AG04450 (cell line): Measurements from ENCODE around the gene ASPSCR1. TPM values are rescaled to one million over a fixed set of nuclear protein-coding genes. Genes with fewer than 3 reads are reported as not detected.
A peak's percentile ranks its signal among the peaks of the same experiment; 100 is the strongest.

ENCODE experiments used
- CTCF ChIA-PET: fragments of 300-600, 350-600 bp; formaldehyde crosslinking; extraction: SDS; loops from one replicate; lab custom pipeline; 2022; ENCODE audit warnings: antibody characterized with exemption, inconsistent platforms; lab: Charles Lee
- POLR2A ChIA-PET: fragments of 350-600 bp; formaldehyde crosslinking; extraction: SDS; loops from one replicate; lab custom pipeline; 2021; ENCODE audit warnings: antibody characterized with exemption, inconsistent platforms; lab: Yijun Ruan, JAX
- DNase-seq: peaks from one replicate; pipeline ENCODE4 v3.0.0-alpha.2; 2011; ENCODE audit warnings: low read depth, low spot score
- H3K27ac ChIP-seq: one replicate; pipeline ENCODE4 v1.5.1; 2012; ENCODE audit warnings: low read depth, low read length, control low read depth
- H3K27me3 ChIP-seq: one replicate; pipeline ENCODE4 v1.6.0; 2012; ENCODE audit warnings: low read length; ENCODE audit not compliant: control insufficient read depth, insufficient read depth
- H3K4me3 ChIP-seq: 2 replicates; pipeline ENCODE4 v1.5.1; 2011; ENCODE audit warnings: mild to moderate bottlenecking, low read depth, low read length, control low read depth
- H3K9me3 ChIP-seq: 2 replicates; pipeline ENCODE4 v1.5.1; 2012; ENCODE audit warnings: low read length; ENCODE audit not compliant: control insufficient read depth, insufficient read depth
- polyA plus RNA-seq: library from polyadenylated mRNA; depleted of rRNA; stranded (reverse); fragments of >200 nt; gene quantifications from 2 replicates; pipeline ENCODE4 v1.2.3, GENCODE V29; 2011; rRNA removed
- TF ChIP-seq, protein P1 (sequence below): IDR thresholded peaks from 2 replicates; pipeline ENCODE4 v1.5.1; 2011; ENCODE audit warnings: low read depth, low read length, control low read depth, inconsistent platforms

ASPSCR1 gene
- polyA plus RNA-seq, 1 experiment: 7.1 TPM

DNA sequence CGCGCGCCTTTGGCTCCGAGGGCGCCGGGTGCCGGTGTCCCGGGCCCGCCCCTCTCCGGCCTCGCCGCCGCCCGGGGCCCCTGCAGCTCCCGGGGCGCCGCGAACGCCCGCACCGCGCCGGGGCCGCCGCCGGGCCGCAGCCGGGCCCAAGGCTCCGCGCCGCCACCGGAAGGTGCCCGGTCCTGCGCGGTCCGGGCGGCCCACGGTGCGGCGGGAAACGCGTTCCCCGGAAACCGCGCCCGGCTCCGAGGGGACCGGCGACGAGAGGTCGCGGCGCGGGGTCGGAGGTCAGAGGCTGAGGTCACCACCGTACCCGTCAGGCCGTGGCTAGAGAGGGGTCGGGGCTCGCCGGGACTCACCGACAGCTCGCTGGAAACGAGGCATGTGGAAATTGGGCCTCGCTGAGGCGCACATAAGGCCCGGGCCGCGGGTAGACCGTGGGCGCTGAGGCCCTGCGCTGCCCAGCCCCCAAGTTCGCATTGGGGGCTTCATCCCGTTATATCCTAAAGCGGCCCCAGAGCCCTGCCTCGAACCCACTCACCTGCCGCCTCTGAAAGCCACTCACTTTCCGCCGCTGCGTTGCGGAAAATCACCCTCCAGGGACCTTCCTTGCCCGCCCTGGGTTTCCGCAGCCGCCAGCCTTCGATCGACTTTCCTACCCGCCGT is 88.3 kb downstream of the ASPSCR1 start, which contains the start of gene DUS1L:
Gene DUS1L (minus strand): TSS at position 167 of the 666 bp plus-strand sequence. CDS start 745 bp downstream, outside the sequence.
- TF ChIP-seq, protein P1, sequence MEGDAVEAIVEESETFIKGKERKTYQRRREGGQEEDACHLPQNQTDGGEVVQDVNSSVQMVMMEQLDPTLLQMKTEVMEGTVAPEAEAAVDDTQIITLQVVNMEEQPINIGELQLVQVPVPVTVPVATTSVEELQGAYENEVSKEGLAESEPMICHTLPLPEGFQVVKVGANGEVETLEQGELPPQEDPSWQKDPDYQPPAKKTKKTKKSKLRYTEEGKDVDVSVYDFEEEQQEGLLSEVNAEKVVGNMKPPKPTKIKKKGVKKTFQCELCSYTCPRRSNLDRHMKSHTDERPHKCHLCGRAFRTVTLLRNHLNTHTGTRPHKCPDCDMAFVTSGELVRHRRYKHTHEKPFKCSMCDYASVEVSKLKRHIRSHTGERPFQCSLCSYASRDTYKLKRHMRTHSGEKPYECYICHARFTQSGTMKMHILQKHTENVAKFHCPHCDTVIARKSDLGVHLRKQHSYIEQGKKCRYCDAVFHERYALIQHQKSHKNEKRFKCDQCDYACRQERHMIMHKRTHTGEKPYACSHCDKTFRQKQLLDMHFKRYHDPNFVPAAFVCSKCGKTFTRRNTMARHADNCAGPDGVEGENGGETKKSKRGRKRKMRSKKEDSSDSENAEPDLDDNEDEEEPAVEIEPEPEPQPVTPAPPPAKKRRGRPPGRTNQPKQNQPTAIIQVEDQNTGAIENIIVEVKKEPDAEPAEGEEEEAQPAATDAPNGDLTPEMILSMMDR: no peak
- CTCF ChIA-PET: no interaction called here

More for the DNA sequence above, 88.3 kb downstream of the ASPSCR1 start, which contains the start of gene DUS1L:
- no peak for DNase-seq
- Histone ChIP-seq H3K27me3 (no peaks in the 10 kb centered on the region), H3K27ac (peak within 1 kb of the TSS; percentile 11), H3K4me3 (peak within 1 kb of the TSS; percentile 76), H3K9me3 (no peaks in the 10 kb centered on the region; the same call in 1 of the 2 replicates)
- POLR2A ChIA-PET: interaction anchor here (1.1 kb wide), 1 partner anchor 17 kb away, joined by 3 read pairs; no protein-coding TSS in a partner anchor

Other genes starting within 250 kb of the ASPSCR1 start
- not detected in 2 replicates for gene GCGR, start 173.5 kb upstream of the ASPSCR1 start, polyA plus RNA-seq
- gene MCRIP1, start 144.3 kb upstream of the ASPSCR1 start, polyA plus RNA-seq: 63.2 and 88.2 TPM in 2 replicates
- not detected in 2 replicates for gene PPP1R27, start 142.6 kb upstream of the ASPSCR1 start, polyA plus RNA-seq
- gene P4HB, start 117.1 kb upstream of the ASPSCR1 start, polyA plus RNA-seq: 158 and 342 TPM in 2 replicates
- gene ARHGDIA, start 106.3 kb upstream of the ASPSCR1 start, polyA plus RNA-seq: 62.2 and 78.6 TPM in 2 replicates
- 57.7 and 57.8 TPM in 2 replicates for gene ALYREF, start 86.0 kb upstream of the ASPSCR1 start, polyA plus RNA-seq
- 213 and 233 TPM in 2 replicates for gene ANAPC11, start 85.9 kb upstream of the ASPSCR1 start, polyA plus RNA-seq
- 0.20 and 0.30 TPM in 2 replicates for gene NPB, start 75.4 kb upstream of the ASPSCR1 start, polyA plus RNA-seq
- gene PCYT2, start 66.2 kb upstream of the ASPSCR1 start, polyA plus RNA-seq: 25.2 and 31.8 TPM in 2 replicates
- gene SIRT7, start 59.5 kb upstream of the ASPSCR1 start, polyA plus RNA-seq: 4.3 and 6.0 TPM in 2 replicates
- gene MAFG, start 49.9 kb upstream of the ASPSCR1 start, polyA plus RNA-seq: 17.6 and 17.7 TPM in 2 replicates
- 103 and 154 TPM in 2 replicates for gene PYCR1, start 40.3 kb upstream of the ASPSCR1 start, polyA plus RNA-seq
- not detected in 2 replicates for gene MYADML2, start 30.4 kb upstream of the ASPSCR1 start, polyA plus RNA-seq
- gene NOTUM, start 16.4 kb upstream of the ASPSCR1 start, polyA plus RNA-seq: 0.04 TPM in 1 of 2 replicates, not detected in the other
- 32.5 and 42.2 TPM in 2 replicates for gene CENPX, start 45.2 kb downstream of the ASPSCR1 start, polyA plus RNA-seq
- 3.4 and 4.0 TPM in 2 replicates for gene LRRC45, start 45.7 kb downstream of the ASPSCR1 start, polyA plus RNA-seq
- 12.9 and 18.7 TPM in 2 replicates for gene RAC3, start 54.0 kb downstream of the ASPSCR1 start, polyA plus RNA-seq
- gene DCXR, start 60.1 kb downstream of the ASPSCR1 start, polyA plus RNA-seq: 35.5 and 55.6 TPM in 2 replicates
- 11.8 and 14.1 TPM in 2 replicates for gene RFNG, start 74.2 kb downstream of the ASPSCR1 start, polyA plus RNA-seq
- 63.1 and 94.3 TPM in 2 replicates for gene GPS1, start 74.3 kb downstream of the ASPSCR1 start, polyA plus RNA-seq
- gene DUS1L, start 88.2 kb downstream of the ASPSCR1 start, polyA plus RNA-seq: 21.4 and 27.0 TPM in 2 replicates
- gene FASN, start 120.6 kb downstream of the ASPSCR1 start, polyA plus RNA-seq: 6.2 and 9.6 TPM in 2 replicates
- 11.1 and 13.2 TPM in 2 replicates for gene CCDC57, start 235.2 kb downstream of the ASPSCR1 start, polyA plus RNA-seq